HG03097 (cell line): ENCODE measurements around the gene HERC2.
"Not testable (repeated sequence)": the region's sequence is repeated elsewhere in the genome, so short reads cannot be mapped to it uniquely, and the experiment has no call there.

Experiments used
- ATAC-seq: cut with Tn5 transposase; IDR thresholded peaks from one replicate; pipeline ENCODE4 v1.9.1; 2021; ENCODE audit not compliant: unreplicated experiment, low FRiP score

The HERC2 gene

DNA sequence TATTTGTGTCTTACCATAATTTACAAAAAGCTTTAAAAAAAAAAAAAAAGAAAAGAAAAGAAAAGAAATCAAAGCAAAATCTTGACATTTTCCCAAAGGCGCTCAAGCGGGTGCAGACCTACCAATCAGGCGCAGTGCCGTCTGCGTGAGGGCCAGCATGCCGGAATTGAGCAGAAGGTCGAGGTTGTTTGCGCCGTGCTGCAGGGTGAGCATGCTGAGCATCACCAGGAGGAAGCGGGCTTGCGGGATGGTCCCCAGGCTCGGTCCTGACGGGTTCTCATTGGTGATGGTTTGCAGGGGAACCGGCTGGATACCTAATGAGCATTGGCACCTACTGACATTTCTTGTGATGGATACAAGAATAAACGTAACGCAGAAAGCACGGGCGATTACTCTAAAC is 93.9 kb downstream of the HERC2 start:
- ATAC-seq, result no peak

DNA sequence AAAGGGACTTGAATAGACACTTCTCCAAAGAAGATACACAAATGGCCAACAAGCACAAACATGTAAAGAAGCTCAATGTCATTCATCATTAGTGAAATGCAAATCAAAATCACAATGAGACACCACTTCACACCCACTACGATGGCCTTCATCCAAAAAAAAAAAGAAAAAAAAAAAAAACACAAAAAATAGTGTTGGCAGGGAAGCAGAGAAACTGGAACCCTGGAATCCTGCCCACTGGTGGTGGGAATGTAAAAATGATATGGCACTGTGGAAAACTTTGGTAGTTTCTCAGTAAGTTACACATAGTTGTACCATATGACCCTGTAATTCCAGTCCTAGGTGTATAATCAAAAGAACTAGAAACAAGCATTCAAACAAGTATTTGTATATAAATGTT is 94.7 kb downstream of the HERC2 start:
- ATAC-seq, result not testable (repeated sequence)

- not testable (repeated sequence) for ATAC-seq
Measured at GRCh38 chr15:28222612-28223011, 99.4 kb downstream of the HERC2 start.

DNA sequence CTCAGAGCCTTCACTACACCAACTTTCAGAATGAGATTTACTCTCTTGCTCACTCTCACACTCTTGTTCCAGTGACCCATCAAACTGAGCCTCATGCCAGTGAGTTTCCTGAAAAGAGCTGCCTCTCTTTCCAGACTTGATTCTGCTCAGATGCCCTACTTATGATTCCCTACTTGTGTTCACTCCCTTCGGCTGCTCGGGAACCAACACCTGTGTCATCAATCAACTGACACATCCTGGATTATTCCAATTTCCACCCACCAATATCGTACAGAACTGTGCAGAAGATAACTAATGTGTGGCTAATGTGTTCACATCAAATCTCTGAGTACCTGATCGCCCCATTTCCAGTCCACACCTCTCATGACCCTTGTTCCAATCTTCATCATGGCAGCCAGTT is 100.3 kb downstream of the HERC2 start:
- not testable (repeated sequence) for ATAC-seq

- no peak for ATAC-seq
Measured at GRCh38 chr15:28219116-28219515, 102.9 kb downstream of the HERC2 start.

GRCh38 chr15:28216946-28217546 is 104.9 kb downstream of the HERC2 start:
- ATAC-seq, result not testable (repeated sequence)

DNA sequence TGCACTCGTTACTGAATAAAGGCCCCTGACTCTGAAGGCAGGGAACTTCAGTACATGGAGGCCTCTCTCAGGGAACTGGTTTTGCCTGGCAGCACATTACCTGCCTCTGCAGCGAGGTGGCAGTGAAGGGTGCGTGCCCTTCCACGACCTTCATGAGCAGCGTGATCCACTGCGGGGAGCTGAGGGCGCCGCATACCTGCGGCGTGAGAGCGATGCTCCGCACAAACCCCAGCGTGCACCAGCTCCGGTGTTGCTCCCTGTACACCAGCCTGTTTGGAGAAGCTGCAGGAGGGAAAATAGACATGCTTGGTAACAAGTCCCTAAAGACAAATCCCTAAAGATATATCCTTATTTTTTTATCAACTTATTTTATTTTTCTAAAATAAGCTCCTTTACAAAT is 106.5 kb downstream of the HERC2 start:
- ATAC-seq, result not testable (repeated sequence)

GRCh38 chr15:28214006-28214790 is 107.8 kb downstream of the HERC2 start:
- not testable (repeated sequence) for ATAC-seq

DNA sequence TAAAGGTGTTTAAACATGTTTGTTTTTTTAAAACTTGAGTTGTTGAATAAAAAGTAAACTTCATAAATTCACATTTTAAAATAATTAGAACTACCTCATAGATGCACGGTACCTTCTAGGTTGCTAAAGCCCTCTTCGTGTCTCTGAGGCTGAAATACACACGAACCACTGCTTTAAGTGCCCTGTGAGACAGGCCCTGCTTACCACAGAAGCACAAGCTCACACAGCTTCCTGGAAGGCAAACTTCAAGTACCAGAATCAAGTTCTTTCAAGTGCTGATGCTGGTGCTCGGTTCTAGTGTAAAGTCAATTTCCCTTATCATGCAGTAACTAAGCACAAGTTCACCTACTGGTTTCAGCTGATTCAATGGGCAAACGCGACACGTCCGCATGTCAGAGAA is 108.6 kb downstream of the HERC2 start:
- ATAC-seq, result not testable (repeated sequence)

GRCh38 chr15:28208583-28208982 is 113.4 kb downstream of the HERC2 start:
- ATAC-seq, result no peak

GRCh38 chr15:28205640-28206039 is 116.3 kb downstream of the HERC2 start:
- ATAC-seq, result not testable (repeated sequence)

- not testable (repeated sequence) for ATAC-seq
Measured at GRCh38 chr15:28203055-28203828, 118.7 kb downstream of the HERC2 start.

- ATAC-seq, result not testable (repeated sequence)
Measured at GRCh38 chr15:28202124-28202523, 119.9 kb downstream of the HERC2 start.

GRCh38 chr15:28198215-28198614 is 123.8 kb downstream of the HERC2 start:
- ATAC-seq, result not testable (repeated sequence)

DNA sequence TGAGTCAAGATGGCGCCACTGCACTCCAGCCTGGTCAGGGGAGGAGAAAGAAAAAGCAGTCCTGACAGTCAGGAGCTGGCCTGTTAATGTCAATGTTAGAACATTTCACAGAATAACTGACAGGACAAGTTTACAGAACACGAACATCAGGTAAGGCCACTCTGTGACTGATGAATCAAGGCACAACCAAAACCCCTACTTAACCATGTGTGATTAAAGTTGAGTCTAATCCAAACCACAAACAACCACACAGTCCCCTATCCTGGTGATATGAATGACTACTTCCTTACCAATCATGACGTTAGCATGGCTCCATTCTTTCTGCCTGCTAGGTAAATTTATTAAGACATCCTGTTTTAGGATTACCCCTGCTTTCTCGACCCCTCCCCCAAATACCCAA is 124.3 kb downstream of the HERC2 start:
- ATAC-seq, result not testable (repeated sequence)

- ATAC-seq, result not testable (repeated sequence)
Measured at GRCh38 chr15:28196581-28196980, 125.4 kb downstream of the HERC2 start.

- ATAC-seq, result no peak
Measured at GRCh38 chr15:28192772-28193171, 129.2 kb downstream of the HERC2 start.

GRCh38 chr15:28191832-28192231 is 130.1 kb downstream of the HERC2 start:
- no peak for ATAC-seq

DNA sequence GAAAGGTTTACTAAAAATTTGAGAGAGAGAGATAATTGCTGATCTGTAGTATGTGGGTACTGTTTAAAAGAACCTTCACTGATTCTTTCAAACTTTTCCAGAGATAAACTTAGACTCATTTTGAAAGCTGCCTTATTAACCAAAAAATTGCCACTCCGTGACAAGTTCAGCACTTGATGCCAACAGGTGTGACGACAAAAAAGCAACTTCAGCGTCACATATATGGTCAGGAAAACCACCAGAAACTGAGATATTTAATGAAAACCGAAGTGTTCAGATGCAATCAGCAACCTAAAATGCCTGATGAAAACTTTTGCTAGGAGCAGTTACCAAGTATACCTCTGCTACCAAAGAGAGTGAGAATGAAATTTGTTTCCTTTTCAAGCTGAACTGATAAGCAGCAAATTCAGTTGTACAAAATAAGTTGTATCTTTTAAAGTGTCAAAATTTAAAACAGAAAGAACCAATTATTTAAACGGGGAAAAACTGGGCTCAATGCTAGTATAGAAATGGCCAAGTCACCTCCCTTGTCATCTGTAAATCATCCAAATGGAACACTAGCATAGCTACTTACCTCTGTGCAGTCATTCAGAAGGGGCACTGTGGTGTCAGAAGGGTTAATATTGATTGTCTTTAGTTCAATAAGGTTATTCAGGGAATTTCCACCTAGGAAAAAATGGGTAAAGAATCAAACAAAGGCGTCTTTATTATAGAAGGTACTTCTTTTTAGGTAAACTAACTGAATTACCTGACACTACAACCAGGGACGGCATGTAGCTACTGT is 131.4 kb downstream of the HERC2 start:
- ATAC-seq, result no peak

- ATAC-seq, result no peak
Measured at GRCh38 chr15:28185148-28185895, 136.7 kb downstream of the HERC2 start.
